K562 (cell line): ENCODE results near the gene NRXN2. TPM values are rescaled to one million over a fixed set of nuclear protein-coding genes. Genes with fewer than 3 reads are reported as not detected.
"Not testable (repeated sequence)": the region's sequence is repeated elsewhere in the genome, so short reads cannot be mapped to it uniquely, and the experiment has no call there.

Source experiments
- ATAC-seq: fragments of 200-7000 bp; cut with Tn5 transposase; 3 replicates; pipeline ENCODE4 v1.9.1; 2020; ENCODE audit warnings: moderate library complexity
- BruUV-seq: library from RNA; stranded (reverse); fragments of 400-500 nt; replicated peaks from 2 replicates; lab custom pipeline; 2021; lab: Mats Ljungman, UMichigan
- CTCF ChIA-PET: fragments of 300-600 bp; formaldehyde crosslinking; extraction: SDS; loops from one replicate; lab custom pipeline; 2021; ENCODE audit warnings: low intra/inter-chr PET ratio; lab: Yijun Ruan, JAX
- POLR2A ChIA-PET: fragments of 300-600, 350-650 bp; sonication (Branson Sonifier 250); formaldehyde crosslinking; extraction: SDS; loops from one replicate; lab custom pipeline; 2021; ENCODE audit warnings: antibody characterized with exemption, inconsistent platforms; lab: Yijun Ruan, JAX
- DNase-seq, 4 experiments: peaks; one replicate each; pipeline versions ENCODE4 v3.0.0 to v3.0.0-alpha.2; 2011 to 2018; ENCODE audit warnings: low spot score in 3 of 4, mixed read lengths in 3 of 4; ENCODE audit errors: extremely low read depth in 1 of 4
- FAIRE-seq: peaks from 2 replicates; lab custom pipeline; 2011; peaks lifted over from hg19 to GRCh38; lab: Jason Lieb, UNC
- H2AFZ ChIP-seq: 2 replicates; pipeline ENCODE4 v1.6.0; 2011; ENCODE audit warnings: low read depth, low read length, control low read depth, inconsistent platforms
- H3K27ac ChIP-seq: fragments of 200-600 bp; 3 replicates; pipeline ENCODE4 v1.8.0; 2011; ENCODE audit warnings: low read depth, mild to moderate bottlenecking, control low read depth, inconsistent platforms, low read length, moderate library complexity, mixed read lengths; ENCODE audit errors: extremely low read depth
- H3K27me3 ChIP-seq, 2 experiments: fragments of 300-600 bp in 1 of 2; 2 replicates in 1 of 2; 3 replicates in 1 of 2; pipeline versions ENCODE4 v1.6.0 to v1.8.0; 2011; ENCODE audit warnings: inconsistent platforms in 2 of 2, low read length in 2 of 2, mild to moderate bottlenecking in 1 of 2, mixed read lengths in 1 of 2, moderate library complexity in 1 of 2; ENCODE audit not compliant: control insufficient read depth in 2 of 2, insufficient read depth in 2 of 2
- H3K36me3 ChIP-seq: fragments of 300-600 bp; 3 replicates; pipeline ENCODE4 v1.8.0; 2011; ENCODE audit warnings: mild to moderate bottlenecking, low read length, inconsistent platforms; ENCODE audit not compliant: control insufficient read depth, insufficient read depth
- H3K4me1 ChIP-seq, 2 experiments: fragments of 200-600 bp in 1 of 2; replicated peaks in 1 of 2; 2 replicates in 1 of 2; 3 replicates in 1 of 2; pipeline versions ENCODE4 v1.5.1 to v1.8.0; 2011; ENCODE audit warnings: inconsistent platforms in 2 of 2, low read length in 2 of 2, mild to moderate bottlenecking in 1 of 2, mixed read lengths in 1 of 2, moderate library complexity in 1 of 2; ENCODE audit not compliant: control insufficient read depth in 2 of 2, insufficient read depth in 2 of 2
- H3K4me2 ChIP-seq: 2 replicates; pipeline ENCODE4 v1.6.1; 2011; ENCODE audit warnings: low read length, control low read depth, inconsistent platforms, mixed read lengths; ENCODE audit not compliant: insufficient read depth
- H3K4me3 ChIP-seq: fragments of 200-600 bp; sonication (generic), shearing (Covaris generic); 2 replicates; pipeline ENCODE4 v1.5.1; 2016; ENCODE audit warnings: control low read depth, inconsistent platforms
- H3K79me2 ChIP-seq: fragments of 200-600 bp; 3 replicates; pipeline ENCODE4 v1.8.0; 2011; ENCODE audit warnings: low read length, inconsistent platforms; ENCODE audit not compliant: control insufficient read depth, insufficient read depth
- H3K9ac ChIP-seq, 2 experiments: 2 replicates each; pipeline versions ENCODE4 v1.6.0 to v1.6.1; 2011; ENCODE audit warnings: low read depth in 2 of 2, low read length in 2 of 2, control low read depth in 1 of 2, inconsistent platforms in 1 of 2, mild to moderate bottlenecking in 1 of 2, mixed read lengths in 1 of 2; ENCODE audit not compliant: insufficient read depth in 1 of 2
- H3K9me1 ChIP-seq: one replicate; pipeline ENCODE4 v1.6.0; 2011; ENCODE audit warnings: inconsistent platforms, mild to moderate bottlenecking, low read length, moderate library complexity; ENCODE audit not compliant: control insufficient read depth, insufficient read depth
- H3K9me3 ChIP-seq: replicated peaks from 2 replicates; pipeline ENCODE4 v1.5.1; 2011; ENCODE audit warnings: low read depth, low read length, inconsistent platforms; ENCODE audit not compliant: control insufficient read depth, insufficient read depth
- H4K20me1 ChIP-seq: replicated peaks from 2 replicates; pipeline ENCODE4 v1.6.1; 2011; ENCODE audit warnings: low read length, inconsistent platforms, mixed read lengths; ENCODE audit not compliant: control insufficient read depth, insufficient read depth
- FOS ChIP-seq: IDR thresholded peaks from 3 replicates; pipeline ENCODE4 v1.6.1; 2011; ENCODE audit not compliant: insufficient read length; ENCODE audit errors: extremely low read depth
- HMGN3 ChIP-seq: IDR thresholded peaks from 2 replicates; pipeline ENCODE4 v1.6.1; 2011; ENCODE audit warnings: borderline replicate concordance, low read depth, mild to moderate bottlenecking, mixed read lengths, low read length; ENCODE audit not compliant: insufficient read length; ENCODE audit errors: extremely low read depth
- RBM25 ChIP-seq: fragments of 200-400 bp; formaldehyde crosslinking; IDR thresholded peaks from 2 replicates; pipeline ENCODE4 v1.6.1; 2018; ENCODE audit warnings: low read length, low read depth, moderate library complexity; ENCODE audit not compliant: severe bottlenecking
- TAF7 ChIP-seq: fragments of 450-650 bp; IDR thresholded peaks from 2 replicates; pipeline ENCODE4 v1.6.1; 2016; ENCODE audit warnings: missing genetic modification characterization, missing compliant biosample characterization
- ZNF3 ChIP-seq: fragments of 250-450 bp; sonication (Bioruptor Pico); IDR thresholded peaks from 2 replicates; pipeline ENCODE4 v1.5.0; 2021; ENCODE audit warnings: mild to moderate bottlenecking, moderate library complexity
- ZSCAN32 ChIP-seq: fragments of 450-650 bp; formaldehyde crosslinking; IDR thresholded peaks from 2 replicates; pipeline ENCODE4 v1.4.0; 2020; ENCODE audit warnings: mild to moderate bottlenecking, moderate library complexity
- WGBS: fragments of 100-300 bp; shearing (Covaris generic); methylation state at CpG from one replicate; pipeline ENCODE4 v1.1.6; 2016; ENCODE audit warnings: low coverage, mixed read lengths; ENCODE audit not compliant: insufficient coverage; ENCODE audit errors: missing lambda C conversion rate; 5-methylcytosine and 5-hydroxymethylcytosine counted together
- in situ Hi-C: fragments of 300-500 bp; cut with MboI; formaldehyde crosslinking; loops from 4 replicates; pipeline ENCODE4 v1.15.0; 2018; ENCODE audit warnings: inconsistent platforms, mixed read lengths
- intact Hi-C: fragments of 100-400 bp; cut with micrococcal nuclease; formaldehyde crosslinking; loops from 2 replicates; pipeline ENCODE4 v1.14.2; 2022
- polyA plus RNA-seq, 8 experiments: library from polyadenylated mRNA; depleted of rRNA in 4 of 8; stranded (reverse) in 5 of 8; unstranded in 3 of 8; fragments of >200 nt; fragmentation: Nextera tagmentation in 2 of 8; fragmentation: Illumina TruSeq in 1 of 8; extraction: Ambion mirVana in 2 of 8; extraction: Trizol in 1 of 8; gene quantifications; 2 replicates each; pipeline versions ENCODE4 v1.2.1 to v1.2.3, GENCODE V29; 2011 to 2014; ENCODE audit warnings: inconsistent platforms in 1 of 8, missing spikeins in 1 of 8
- total RNA-seq, 7 experiments: library from RNA; depleted of rRNA in 6 of 7; stranded (reverse); fragments of >200 nt in 6 of 7; fragmentation: Illumina TruSeq in 2 of 7; extraction: Trizol in 2 of 7; gene quantifications; 2 replicates each; pipeline versions ENCODE4 v1.2.1 to v1.2.3, GENCODE V29; 2011 to 2021; ENCODE audit warnings: low replicate concordance in 1 of 7

The NRXN2 gene
- total and polyA plus RNA-seq, 9 of the 15 experiments (the other 6 are each of a cell fraction or from before 2014, with no cell fraction given), result 0.07 to 0.47 (median 0.15) TPM; not detected in 4

DNA sequence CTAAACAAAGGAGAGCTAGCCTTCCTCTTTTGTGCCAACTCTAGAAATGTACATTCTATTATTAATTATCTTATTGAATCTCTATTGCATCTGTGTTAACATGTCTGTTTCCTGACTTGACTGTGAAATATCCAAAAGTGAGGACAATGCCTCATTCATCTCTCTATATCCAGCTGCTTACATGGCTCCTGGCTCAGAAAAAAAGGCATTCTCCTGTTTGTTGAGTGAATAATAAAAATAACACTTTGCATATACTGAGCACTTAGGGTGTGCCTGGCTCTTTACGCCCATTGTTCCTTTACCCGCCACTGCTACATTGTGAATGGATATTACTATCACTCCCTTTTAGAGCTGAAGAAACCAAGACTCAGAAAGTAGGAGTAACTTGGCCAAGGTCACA is 19.9 kb downstream of the NRXN2 start:
- no peak overlapping the region for H3K4me3 ChIP-seq
- intact Hi-C loops, result no loop called here
- H2AFZ ChIP-seq, result no peak overlapping the region
- ATAC-seq (no peak), DNase-seq (no peak), FAIRE-seq (no peak)
- H3K79me2 ChIP-seq, result no peaks in the 10 kb centered on the region
- in situ Hi-C loops, result no loop called here
- WGBS, result 42% methylated on average over 2 of the region's 2 CpGs
- H3K9me1 ChIP-seq, result no peaks in the 10 kb centered on the region
- H3K4me1 ChIP-seq, result peaks cover 0 to 8% of the 10 kb centered on the region in 2 experiments; a peak in 3 of 5 replicates
- no peaks in the 10 kb centered on the region for H4K20me1 ChIP-seq
- ChIA-PET CTCF (no interaction called here), POLR2A (interaction anchor here (0.6 kb wide), 1 partner anchor 258 kb away, joined by 4 read pairs; no protein-coding TSS in a partner anchor)
- no TSS peak for BruUV-seq
- no peak overlapping the region for H3K4me2 ChIP-seq
- peaks cover 0 to 7% of the 10 kb centered on the region in 2 experiments; a peak in 3 of 5 replicates for H3K27me3 ChIP-seq
- TF ChIP-seq RBM25 (peak; percentile 63), FOS (no peak), HMGN3 (no peak), ZSCAN32 (CRISPR knock-in tag) (no peak), TAF7 (tag) (no peak), ZNF3 (peak; percentile 56; the same call in 1 of the 2 replicates)
- TF ChIP-seq, all 486 proteins: peak for 2
- no peaks in the 10 kb centered on the region for H3K36me3 ChIP-seq
- no peaks in the 10 kb centered on the region for H3K9me3 ChIP-seq
- H3K9ac ChIP-seq, result no peak overlapping the region
- H3K27ac ChIP-seq, result no peak overlapping the region

GRCh38 chr11:64701956-64702355 is 21.0 kb downstream of the NRXN2 start:
- H3K36me3 ChIP-seq, FAIRE-seq, ATAC-seq, H3K4me2 ChIP-seq, H3K79me2 ChIP-seq, BruUV-seq, DNase-seq, CTCF ChIA-PET, POLR2A ChIA-PET, H3K9me1 ChIP-seq, intact Hi-C loops, in situ Hi-C loops, H3K4me3 ChIP-seq, H2AFZ ChIP-seq, H3K9ac ChIP-seq, H4K20me1 ChIP-seq, H3K4me1 ChIP-seq, H3K27ac ChIP-seq, H3K9me3 ChIP-seq: not testable (repeated sequence)
- H3K27me3 ChIP-seq, result peaks cover 0 to 18% of the 10 kb centered on the region in 2 experiments; a peak in 3 of 5 replicates
- WGBS, result no CpG with 5 or more reads among the region's 29 CpGs
